ENCODE measurements around the gene MBNL3. TPM values are rescaled to one million over a fixed set of nuclear protein-coding genes. Genes with fewer than 3 reads are reported as not detected.

MBNL3 gene
- total and polyA plus RNA-seq, 7 donors: 1.7 to 5.8 (median 5.4) TPM

- Histone ChIP-seq H3K4me1 (no peaks in the 10 kb centered on the region), H3K27ac (no peak overlapping the region), H3K27me3 (no peaks in the 10 kb centered on the region), H3K4me3 (no peak overlapping the region), H3K9me3 (no peaks in the 10 kb centered on the region), H3K36me3 (no peaks in the 10 kb centered on the region)
- intact Hi-C loops (cut with DNase I): no loop called here
- TF ChIP-seq POLR2AphosphoS5 (IDR thresholded peaks at IDR 0.05): no peak
- no peak for DNase-seq
- 85 to 93% methylated on average over 1 of the region's 1 CpG for WGBS, 2 donors
Measured at GRCh38 chrX:132395026-132395425, 93.8 kb downstream of the MBNL3 start.

DNA sequence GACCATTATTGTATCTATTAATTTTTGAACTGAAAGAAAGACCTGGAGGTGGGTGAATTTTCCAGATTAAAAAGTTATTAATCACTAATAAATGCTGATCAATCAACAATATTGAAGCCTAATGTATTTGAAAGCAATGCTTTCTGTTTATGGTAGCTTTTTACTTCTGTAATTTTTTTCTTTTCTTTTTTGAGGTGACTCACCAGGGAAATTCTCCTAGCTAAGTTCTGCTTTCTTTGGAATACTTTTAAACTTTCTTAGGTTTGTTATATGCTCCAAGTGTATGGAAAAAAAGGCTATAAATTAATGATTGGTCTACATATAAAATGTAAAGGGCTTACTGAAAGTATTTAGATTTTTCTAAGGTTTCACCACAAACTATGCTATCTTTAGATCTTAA, 94.2 kb downstream of the MBNL3 start:
- Histone ChIP-seq H3K27ac (no peak overlapping the region), H3K4me3 (no peak overlapping the region), H3K36me3 (no peaks in the 10 kb centered on the region), H3K27me3 (no peaks in the 10 kb centered on the region), H3K4me1 (no peaks in the 10 kb centered on the region), H3K9me3 (no peaks in the 10 kb centered on the region)
- no peak for DNase-seq
- TF ChIP-seq CTCF (IDR thresholded peaks at IDR 0.05) (no peak), POLR2A (IDR thresholded peaks at IDR 0.05) (no peak), EP300 (IDR thresholded peaks at IDR 0.05) (no peak), POLR2AphosphoS5 (IDR thresholded peaks at IDR 0.05) (no peak)
- intact Hi-C loops (cut with DNase I): no loop called here

- no peak overlapping the region for H3K27ac ChIP-seq
- TF ChIP-seq POLR2AphosphoS5 (IDR thresholded peaks at IDR 0.05): no peak
- no peak for TF ChIP-seq EP300 (IDR thresholded peaks at IDR 0.05)
- no peak for TF ChIP-seq CTCF (IDR thresholded peaks at IDR 0.05)
- no peak for TF ChIP-seq POLR2A (IDR thresholded peaks at IDR 0.05)
- H3K36me3 ChIP-seq: no peaks in the 10 kb centered on the region
- intact Hi-C loops (cut with DNase I): no loop called here
- DNase-seq: no peak
- no peaks in the 10 kb centered on the region for H3K27me3 ChIP-seq
- WGBS, 2 donors: 91 to 92% methylated on average over 4 of the region's 4 CpGs
- no peaks in the 10 kb centered on the region for H3K4me1 ChIP-seq
- H3K9me3 ChIP-seq: no peaks in the 10 kb centered on the region
- H3K4me3 ChIP-seq: no peak overlapping the region
Measured at GRCh38 chrX:132393992-132394391, 94.8 kb downstream of the MBNL3 start.

DNA sequence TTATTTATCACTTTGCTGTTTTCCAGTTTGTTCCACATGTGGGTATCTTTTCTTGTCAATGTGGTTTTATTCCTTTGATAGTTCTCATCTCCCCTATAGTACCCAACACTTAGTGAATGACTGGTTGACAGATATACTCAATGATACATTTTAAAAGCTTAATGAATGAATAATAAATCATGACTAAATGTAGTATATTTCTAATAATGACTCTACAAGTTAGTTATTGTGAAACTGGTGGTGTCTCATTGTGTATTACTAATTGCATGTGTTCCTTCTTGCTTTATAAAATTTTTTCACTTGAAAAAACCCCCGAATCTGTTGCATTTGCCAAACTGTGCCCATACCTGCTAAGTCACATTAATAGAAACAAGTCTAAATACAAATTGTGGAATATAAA, 95.4 kb downstream of the MBNL3 start:
- Histone ChIP-seq H3K27ac (no peak overlapping the region), H3K4me3 (no peak overlapping the region), H3K36me3 (no peaks in the 10 kb centered on the region), H3K4me1 (no peaks in the 10 kb centered on the region), H3K27me3 (no peaks in the 10 kb centered on the region), H3K9me3 (no peaks in the 10 kb centered on the region)
- WGBS, 2 donors: 91 to 92% methylated on average over 1 of the region's 1 CpG
- intact Hi-C loops (cut with DNase I): no loop called here
- TF ChIP-seq EP300 (IDR thresholded peaks at IDR 0.05) (no peak), POLR2AphosphoS5 (IDR thresholded peaks at IDR 0.05) (no peak), CTCF (IDR thresholded peaks at IDR 0.05) (no peak), POLR2A (IDR thresholded peaks at IDR 0.05) (no peak)
- DNase-seq: no peak

- Histone ChIP-seq H3K9me3 (no peaks in the 10 kb centered on the region), H3K27ac (no peak overlapping the region), H3K36me3 (no peaks in the 10 kb centered on the region), H3K27me3 (no peaks in the 10 kb centered on the region), H3K4me1 (no peaks in the 10 kb centered on the region), H3K4me3 (no peak overlapping the region)
- DNase-seq: no peak
- intact Hi-C loops (cut with DNase I): no loop called here
- TF ChIP-seq POLR2AphosphoS5 (IDR thresholded peaks at IDR 0.05) (no peak), EP300 (IDR thresholded peaks at IDR 0.05) (no peak)
Measured at GRCh38 chrX:132393085-132393484, 95.8 kb downstream of the MBNL3 start.

- 95 to 97% methylated on average over 9 of the region's 9 CpGs for WGBS, 2 donors
- Histone ChIP-seq H3K27ac (no peak overlapping the region), H3K4me3 (no peak overlapping the region), H3K36me3 (no peaks in the 10 kb centered on the region), H3K9me3 (no peaks in the 10 kb centered on the region), H3K4me1 (no peaks in the 10 kb centered on the region), H3K27me3 (no peaks in the 10 kb centered on the region)
- no peak for TF ChIP-seq EP300 (IDR thresholded peaks at IDR 0.05)
- TF ChIP-seq POLR2A (IDR thresholded peaks at IDR 0.05): no peak
- no peak for TF ChIP-seq POLR2AphosphoS5 (IDR thresholded peaks at IDR 0.05)
- TF ChIP-seq CTCF (IDR thresholded peaks at IDR 0.05): no peak
- no peak for DNase-seq
- intact Hi-C loops (cut with DNase I): no loop called here
Measured at GRCh38 chrX:132390792-132391191, 98.0 kb downstream of the MBNL3 start.

All from sigmoid colon (tissue), 7 donors.